Esophagus muscularis mucosa (tissue), 2 donors: ENCODE data around the gene TMPRSS12.

Experiments
- POLR2A ChIP-seq: fragments of 450-650 bp; IDR thresholded peaks from one replicate; pipeline ENCODE4 v1.6.1; 2017; ENCODE audit warnings: antibody characterized with exemption, moderate library complexity, mild to moderate bottlenecking, low read depth
- POLR2AphosphoS5 ChIP-seq, 2 donors: sonication (generic); formaldehyde crosslinking; IDR thresholded peaks; one replicate each; pipeline ENCODE4 v1.6.1; 2017; ENCODE audit warnings: antibody characterized with exemption in 2 of 2

- TF ChIP-seq POLR2AphosphoS5 (IDR thresholded peaks at IDR 0.05) (no peak), POLR2A (no peak)
Measured at GRCh38 chr12:50924131-50924438, 81.4 kb downstream of the TMPRSS12 start.
